ENCODE data around the gene SMAP2.
"Not testable (repeated sequence)": the region's sequence is repeated elsewhere in the genome, so short reads cannot be mapped to it uniquely, and the experiment has no call there.

SMAP2 gene

GRCh38 chr1:40373323-40374283 is at the start of gene SMAP2:
SMAP2 (plus strand) TSS chr1:40373727; CDS start chr1:40374121, 394 bp downstream.
- DNase-seq (ENCODE audit: low read depth): peak; percentile 85

GRCh38 chr1:40331403-40331802 is 42.1 kb upstream of the SMAP2 start:
- not testable (repeated sequence) for DNase-seq (ENCODE audit: low read depth)

GRCh38 chr1:40332695-40333094 is 40.8 kb upstream of the SMAP2 start:
- DNase-seq (ENCODE audit: low read depth): no peak

DNA sequence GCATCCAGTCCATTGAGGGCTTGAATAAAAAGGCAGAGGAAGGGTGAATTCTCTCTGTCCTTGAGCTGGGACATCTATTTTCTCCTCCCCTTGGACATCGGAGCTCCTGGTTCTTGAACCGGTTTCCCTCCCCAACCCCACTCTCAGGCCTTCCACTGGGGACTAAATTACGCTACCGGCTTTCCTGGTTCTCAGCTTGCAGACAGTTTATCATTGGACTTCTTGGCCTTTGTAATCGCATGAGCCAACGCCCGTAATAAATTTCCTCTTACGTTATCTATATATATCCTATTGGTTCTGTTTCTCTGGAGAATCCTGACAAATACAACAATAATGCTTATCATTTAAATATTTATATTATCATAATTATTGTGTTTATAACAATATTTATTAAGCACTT is 36.1 kb upstream of the SMAP2 start:
- DNase-seq (ENCODE audit: low read depth): no peak

DNA sequence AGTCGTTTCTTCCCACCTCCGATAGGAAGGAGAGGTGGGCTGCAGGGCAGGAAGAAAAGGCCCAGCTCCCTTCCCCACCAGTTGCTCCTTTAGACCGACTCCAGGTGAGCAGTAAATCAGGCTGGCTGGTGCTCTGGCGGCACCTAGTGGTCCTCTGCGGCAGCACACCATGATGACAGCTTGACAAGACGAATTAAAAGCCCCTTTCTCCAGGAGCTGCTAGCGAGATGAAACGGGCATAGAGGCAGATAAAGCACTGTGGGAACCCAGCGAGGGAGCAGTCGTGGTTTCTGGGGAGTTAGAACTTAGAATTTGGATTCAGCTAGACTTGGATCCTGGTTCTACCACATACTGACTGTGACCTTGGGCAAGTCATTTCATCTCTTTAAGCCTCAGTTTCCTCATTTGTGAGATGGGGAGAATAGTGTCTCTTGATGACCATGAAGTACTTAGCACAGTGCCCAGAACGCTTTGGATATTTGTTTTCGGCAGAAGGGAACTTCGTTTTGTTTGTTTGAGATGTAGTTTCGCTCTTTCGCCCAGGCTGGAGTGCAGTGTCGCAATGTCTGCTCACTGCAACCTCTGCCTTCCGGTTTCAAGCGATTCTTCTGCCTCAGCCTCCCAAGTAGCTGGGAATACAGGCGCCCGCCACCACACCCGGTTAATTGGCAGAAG is 34.6 kb upstream of the SMAP2 start:
- peak; percentile 86 for DNase-seq (ENCODE audit: low read depth)

- no peak for DNase-seq (ENCODE audit: low read depth)
These were observed 33.9 kb upstream of the SMAP2 start for GRCh38 chr1:40339420-40340323.

DNA sequence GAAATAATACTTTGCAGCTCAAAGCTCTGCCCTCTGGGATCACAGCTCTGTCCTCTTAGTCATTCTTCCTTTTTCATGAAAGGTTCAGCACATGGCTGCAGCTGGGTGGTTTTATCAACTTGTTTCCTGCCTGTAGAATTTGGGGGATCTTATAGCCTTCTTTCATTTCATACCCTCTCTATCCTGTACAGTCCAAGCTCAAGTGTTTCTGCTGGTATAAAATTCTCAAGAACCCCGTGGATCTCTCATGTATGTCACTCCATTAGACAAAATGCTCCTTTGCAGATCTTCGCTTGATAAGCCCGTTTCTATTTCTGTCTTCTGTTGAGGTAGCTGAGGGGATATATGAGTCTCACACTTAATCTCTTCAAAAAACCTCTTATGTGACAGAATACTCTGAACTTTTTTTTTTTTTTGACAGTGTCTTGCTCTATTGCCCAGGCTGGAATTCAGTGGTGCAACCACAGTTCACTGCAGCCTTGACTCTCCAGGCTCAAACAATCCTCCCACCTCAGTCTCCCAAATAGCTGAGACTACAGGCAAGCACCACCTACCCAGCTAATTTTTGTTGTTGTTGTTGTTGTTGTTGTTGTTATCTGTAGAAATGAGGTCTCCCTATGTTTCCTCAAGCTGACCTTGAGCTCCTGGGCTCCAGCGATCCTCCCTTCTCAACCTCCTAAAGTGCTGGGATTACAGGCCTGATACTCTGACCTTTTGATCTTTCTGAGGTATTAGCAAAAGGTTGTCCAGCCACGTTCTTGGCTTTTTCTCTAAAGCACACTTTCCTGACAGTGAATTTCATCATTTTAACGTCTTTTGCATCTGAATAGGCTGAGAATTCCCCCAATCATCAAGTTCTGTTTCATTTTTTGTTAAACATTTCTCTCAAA is 31.8 kb upstream of the SMAP2 start:
- no peak for DNase-seq (ENCODE audit: low read depth)

GRCh38 chr1:40342381-40342717 is 31.2 kb upstream of the SMAP2 start:
- not testable (repeated sequence) for DNase-seq (ENCODE audit: low read depth)

GRCh38 chr1:40344597-40344996 is 28.9 kb upstream of the SMAP2 start:
- no peak for DNase-seq (ENCODE audit: low read depth)

- no peak for DNase-seq (ENCODE audit: low read depth)
These were observed 23.1 kb upstream of the SMAP2 start for GRCh38 chr1:40350391-40350790.

DNA sequence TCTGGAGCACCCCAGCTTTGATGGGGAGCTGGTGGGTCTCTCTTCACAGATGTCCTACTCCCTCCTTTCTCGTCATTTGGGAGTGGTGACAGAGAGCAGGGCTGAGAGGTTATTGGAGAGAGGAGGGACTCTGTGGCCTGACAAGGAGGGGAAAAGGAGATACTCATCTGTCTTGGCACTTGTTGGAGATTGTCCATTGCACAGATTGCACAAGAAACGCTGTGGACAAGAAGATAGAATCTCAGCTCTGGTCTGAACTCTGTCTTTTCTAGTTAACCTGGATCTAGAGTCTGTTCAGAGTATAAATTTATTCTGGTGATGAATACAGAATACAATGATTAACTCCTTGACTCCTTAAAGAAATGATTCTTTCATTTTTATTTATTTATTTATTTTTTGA is 22.4 kb upstream of the SMAP2 start:
- DNase-seq (ENCODE audit: low read depth): no peak

- no peak for DNase-seq (ENCODE audit: low read depth)
These were observed 21.4 kb upstream of the SMAP2 start for GRCh38 chr1:40352126-40352525.

- DNase-seq (ENCODE audit: low read depth): no peak
These were observed 20.4 kb upstream of the SMAP2 start for GRCh38 chr1:40353082-40353481.

- DNase-seq (ENCODE audit: low read depth): no peak
These were observed 15.9 kb upstream of the SMAP2 start for GRCh38 chr1:40357625-40358024.

DNA sequence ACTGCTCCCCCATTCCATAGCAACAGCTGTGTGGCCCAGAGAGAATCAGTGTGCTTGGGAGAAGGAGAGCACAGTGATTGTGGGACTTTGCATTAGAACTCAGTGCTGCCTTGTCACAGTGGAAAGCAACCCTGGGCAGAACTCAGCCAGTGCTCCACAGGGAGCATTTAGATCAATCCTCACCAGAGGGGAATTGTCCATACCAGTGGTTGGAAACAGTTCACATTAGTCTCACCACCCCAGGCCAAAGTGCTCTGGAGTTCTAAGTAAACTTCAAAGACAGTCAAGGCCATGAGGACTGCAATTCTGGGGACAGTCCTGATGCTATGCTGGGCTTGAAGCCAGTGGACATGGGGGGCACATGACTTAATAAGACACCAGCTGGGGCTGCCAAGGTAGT is 12.9 kb upstream of the SMAP2 start:
- no peak for DNase-seq (ENCODE audit: low read depth)

GRCh38 chr1:40361201-40361600 is 12.3 kb upstream of the SMAP2 start:
- DNase-seq (ENCODE audit: low read depth): no peak

DNA sequence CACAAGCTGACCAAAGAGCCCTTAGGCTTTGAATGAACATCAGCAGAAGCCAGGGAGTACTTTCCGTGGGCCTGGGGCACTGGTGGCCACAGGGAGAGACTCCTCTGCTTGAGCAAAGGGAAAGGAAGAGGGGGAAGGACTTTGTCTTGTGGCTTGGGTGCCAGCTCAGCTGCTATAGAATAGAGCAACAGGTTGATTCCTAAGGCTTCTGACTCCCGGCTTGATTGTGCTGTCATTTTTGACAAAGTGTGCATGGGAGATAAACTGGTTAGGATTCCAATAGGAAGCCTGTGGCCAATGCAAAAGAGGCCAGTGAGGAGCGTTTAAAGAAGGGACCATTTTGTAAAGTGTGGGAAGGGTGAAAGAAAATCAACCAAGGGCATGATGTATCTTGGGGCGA is 11.9 kb upstream of the SMAP2 start:
- no peak for DNase-seq (ENCODE audit: low read depth)

DNA sequence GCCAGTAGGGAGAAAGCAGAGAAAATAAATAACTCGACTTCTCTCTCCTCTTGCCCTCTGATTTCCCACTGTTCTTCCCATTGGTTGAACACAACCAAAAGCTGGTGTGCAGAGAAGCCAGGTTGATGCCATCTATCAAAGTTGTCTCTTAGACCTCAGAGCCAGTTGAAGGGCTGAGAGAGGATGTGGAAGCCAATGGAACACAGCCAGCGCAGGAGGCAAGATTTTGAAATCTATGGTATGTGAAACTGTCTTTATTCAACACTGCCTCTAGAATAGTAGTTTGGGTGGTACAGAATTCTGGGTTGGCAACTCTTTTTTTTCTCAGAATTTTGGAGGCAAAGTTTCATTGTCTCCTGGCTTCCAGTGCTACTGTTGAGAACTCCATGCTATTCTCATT is 11.3 kb upstream of the SMAP2 start:
- DNase-seq (ENCODE audit: low read depth): no peak

GRCh38 chr1:40362699-40363098 is 10.8 kb upstream of the SMAP2 start:
- DNase-seq (ENCODE audit: low read depth): no peak

- no peak for DNase-seq (ENCODE audit: low read depth)
These were observed 9.8 kb upstream of the SMAP2 start for GRCh38 chr1:40363721-40364120.

GRCh38 chr1:40371707-40372258 is 1.7 kb upstream of the SMAP2 start:
- DNase-seq (ENCODE audit: low read depth): no peak

All from stimulated activated CD8-positive, alpha-beta memory T cell treated with anti-CD3 and anti-CD28 coated beads, Interleukin-15, amount 100 ng/mL, for 1 hour (primary cell).